KG1 (cell line): ENCODE data around the gene SHLD1.
"Not testable (repeated sequence)": the region's sequence is repeated elsewhere in the genome, so short reads cannot be mapped to it uniquely, and the experiment has no call there.

Experiments
- DNase-seq: peaks from one replicate; lab custom pipeline; 2025; lab: John Stamatoyannopoulos, UW

Gene SHLD1

DNA sequence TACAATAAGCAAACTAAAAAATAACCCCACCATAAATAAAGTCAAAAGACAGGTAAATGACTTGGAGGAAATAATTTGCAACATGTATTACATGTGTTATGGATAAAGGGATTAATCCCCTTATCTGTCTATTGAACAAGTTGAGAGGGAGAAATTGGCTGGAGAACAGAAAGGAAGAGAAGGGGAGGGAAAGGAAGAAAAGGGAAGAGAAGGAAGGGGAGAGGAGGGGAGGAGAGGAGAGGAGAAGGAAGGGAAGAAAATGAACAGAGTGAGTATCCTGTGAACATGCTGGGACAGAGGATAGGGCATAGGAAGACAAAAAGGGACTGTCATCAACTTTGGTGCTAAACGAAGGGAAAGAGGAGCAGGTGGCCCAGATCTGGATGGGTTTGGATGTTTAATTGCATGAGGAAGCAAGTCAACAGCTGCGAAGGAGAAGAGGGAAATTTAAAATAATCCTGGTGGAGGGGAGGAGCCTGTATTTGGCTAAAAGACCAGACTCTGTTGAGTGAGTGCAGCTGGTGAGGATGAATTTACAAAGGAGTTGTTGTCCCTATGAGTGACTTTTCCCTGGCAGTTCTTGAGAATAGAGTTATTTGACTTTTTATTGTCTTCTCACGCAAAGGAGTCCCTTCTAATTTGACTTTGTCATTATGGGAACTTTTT is 14.2 kb upstream of the SHLD1 start:
- no peak for DNase-seq

DNA sequence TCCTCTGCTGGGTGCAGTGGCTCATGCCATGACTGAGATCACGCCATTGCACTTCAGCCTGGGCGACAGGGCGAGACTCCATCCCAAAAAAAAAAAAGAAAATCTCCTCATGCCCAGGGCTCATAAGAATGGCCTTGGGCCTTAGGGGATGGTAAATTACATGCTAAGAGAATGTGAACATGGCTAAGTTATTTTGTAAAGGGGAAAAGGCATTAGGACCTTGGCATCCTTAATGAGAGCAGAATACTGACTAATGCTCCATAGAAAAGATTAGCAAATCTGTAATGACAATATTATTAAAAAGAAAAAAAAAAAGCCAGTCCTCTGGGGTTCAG is 12.6 kb upstream of the SHLD1 start:
- DNase-seq, result no peak

DNA sequence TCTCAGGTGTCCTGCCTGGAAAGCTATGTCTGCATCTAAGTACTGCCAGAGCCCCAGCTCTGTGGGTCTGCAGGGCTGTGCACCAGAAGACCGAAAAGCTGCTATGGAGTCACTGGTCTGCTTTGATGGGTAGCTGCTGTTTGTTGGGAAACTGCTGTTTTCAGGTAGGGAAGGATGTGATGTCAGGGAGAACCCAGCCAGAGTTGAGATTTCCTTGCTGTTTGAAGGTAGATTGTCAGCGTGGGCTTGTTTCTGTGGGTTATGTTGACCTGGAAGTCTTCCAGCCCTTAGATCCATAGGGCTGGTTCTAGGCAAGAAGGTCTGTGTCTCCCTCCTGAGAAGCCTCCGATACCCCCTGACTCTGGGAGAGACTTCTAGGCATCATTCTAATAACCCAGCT is 12.2 kb upstream of the SHLD1 start:
- DNase-seq, result no peak

DNA sequence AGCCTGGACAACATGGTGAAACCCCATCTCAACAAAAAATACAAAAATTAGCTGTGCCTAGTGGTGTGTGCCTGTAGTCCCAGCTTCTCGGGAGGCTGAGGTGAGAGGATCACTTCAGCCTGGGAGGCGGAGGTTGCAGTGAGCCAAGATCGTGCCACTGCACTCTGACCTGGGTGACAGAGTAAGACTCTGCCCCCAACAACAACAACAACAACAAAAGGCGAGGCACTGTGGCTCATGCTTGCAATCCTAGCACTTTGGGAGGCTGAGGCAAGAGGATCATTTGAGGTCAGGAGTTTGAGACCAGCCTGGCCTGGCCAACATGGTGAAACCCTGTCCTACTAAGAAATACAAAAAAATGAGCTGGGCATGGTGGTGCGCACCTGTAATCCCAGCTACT is 9.6 kb upstream of the SHLD1 start:
- DNase-seq, result not testable (repeated sequence)

DNA sequence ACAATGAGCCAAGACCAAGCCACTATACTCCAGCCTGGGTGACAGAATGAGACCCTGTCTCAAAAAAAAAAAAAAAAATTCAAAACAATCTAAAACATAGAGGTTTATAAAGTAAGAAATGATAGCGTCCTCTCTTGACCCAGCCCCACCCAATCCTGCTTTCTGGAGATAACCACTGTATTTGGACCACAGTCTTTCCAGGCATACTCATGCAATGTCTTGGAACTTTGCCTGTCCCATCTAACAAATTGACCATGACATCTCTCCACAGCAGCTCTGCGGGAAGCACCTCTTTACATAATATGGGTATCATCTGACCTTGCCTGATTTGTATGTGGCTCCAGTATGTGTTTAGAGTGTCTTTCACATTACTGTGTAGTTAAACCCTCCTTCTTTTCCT is 9.1 kb upstream of the SHLD1 start:
- DNase-seq, result no peak

DNA sequence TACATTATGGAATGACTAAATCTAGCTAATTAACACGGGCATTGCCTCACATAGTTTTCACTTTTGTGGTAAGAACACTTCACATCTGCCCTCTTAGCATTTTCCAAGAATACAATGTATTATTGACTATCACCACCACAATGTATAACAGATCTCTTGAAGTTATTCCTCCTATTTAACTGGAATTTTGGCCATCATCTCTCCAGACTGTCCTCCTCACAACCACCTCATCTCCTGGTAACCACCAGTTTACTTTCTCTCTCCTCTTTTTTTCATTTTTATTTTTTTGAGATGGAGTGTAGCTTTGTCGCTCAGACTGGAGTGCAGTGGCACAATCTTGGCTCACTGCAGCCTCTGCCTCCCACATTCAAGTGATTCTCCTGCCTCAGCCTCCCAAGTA is 8.2 kb upstream of the SHLD1 start:
- no peak for DNase-seq

DNA sequence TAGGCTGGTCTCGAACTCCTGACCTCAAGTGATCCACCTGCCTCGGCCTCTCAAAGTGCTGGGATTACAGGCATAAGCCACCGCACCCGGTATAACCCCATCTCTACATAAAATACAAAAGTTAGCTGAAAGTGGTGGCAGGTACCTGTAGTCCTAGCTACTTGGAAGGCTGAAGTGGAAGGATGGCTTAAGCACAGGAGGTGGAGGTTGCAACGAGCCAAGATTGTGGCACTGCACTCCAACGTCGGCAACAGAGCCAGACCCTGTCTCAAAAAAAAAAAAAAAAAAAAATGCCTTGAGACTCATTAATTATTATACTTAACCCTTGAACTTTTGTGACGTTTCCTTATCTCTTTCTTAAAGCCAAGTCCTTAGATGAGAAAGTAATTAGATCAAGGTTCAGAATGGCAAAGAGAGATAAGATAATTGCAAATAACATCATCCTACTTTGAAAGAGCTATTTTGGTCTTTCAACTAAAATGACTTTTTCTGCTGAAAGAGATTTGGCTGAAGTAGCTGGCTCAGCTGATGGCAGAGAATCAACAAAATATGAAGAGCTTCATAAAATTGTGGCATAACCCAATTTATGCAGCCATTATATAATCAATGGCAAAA is 4.7 kb upstream of the SHLD1 start:
- no peak for DNase-seq

DNA sequence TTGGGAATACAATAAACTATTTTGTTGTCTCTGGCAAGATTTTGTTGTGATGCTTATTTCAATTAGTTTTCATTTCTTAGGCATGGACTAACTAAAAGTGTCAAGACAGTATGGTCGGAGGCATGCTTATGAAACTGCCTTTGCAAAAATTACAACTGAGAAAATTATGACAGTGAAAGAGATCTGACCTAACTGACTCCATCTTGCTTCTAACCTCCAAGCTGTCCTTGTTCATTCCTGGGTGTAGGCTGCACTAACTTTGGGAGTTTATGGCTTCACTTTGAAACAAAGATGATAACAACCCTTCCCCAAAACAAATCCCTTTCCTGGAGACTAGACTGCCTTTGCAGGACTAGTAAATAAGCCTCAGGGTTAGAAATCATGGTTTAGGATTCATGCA is 4.1 kb upstream of the SHLD1 start:
- no peak for DNase-seq

DNA sequence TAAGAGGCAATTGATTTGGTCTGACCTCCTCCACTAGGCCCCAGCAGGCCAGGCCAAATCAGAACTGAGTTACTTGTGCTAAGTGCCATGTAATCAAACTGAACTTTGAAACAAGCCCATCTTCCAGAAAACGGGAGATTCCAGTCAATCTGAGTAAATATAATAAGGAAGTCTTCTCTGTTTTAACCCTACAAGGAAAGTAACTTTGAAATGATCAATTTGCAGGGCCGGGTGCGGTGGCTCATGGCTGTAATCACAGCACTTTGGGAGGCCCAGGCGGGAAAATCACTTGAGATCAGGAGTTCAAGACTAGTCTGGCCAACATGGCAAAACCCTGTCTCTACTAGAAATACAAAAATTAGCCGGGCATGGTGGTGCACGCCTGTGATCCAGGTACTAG is 2.0 kb upstream of the SHLD1 start:
- no peak for DNase-seq

DNA sequence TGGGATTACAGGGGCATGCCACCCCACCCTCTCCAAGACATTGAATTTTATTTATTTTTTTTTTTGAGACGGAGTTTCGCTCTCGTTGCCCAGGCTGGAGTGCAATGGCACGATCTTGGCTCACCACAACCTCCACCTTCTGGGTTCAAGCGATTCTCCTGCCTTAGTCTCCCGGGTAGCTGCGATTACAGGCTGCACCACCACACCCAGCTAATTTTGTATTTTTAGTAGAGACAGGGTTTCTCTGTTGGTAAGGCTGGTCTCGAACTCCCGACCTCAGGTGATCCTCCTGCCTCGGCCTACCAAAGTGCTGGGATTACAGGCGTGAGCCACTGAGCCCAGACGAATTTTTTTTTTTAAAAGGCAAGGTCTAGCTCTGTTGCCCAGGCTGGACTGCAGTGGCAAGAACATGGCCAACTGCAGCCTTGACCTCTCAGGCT is 669 bp upstream of the SHLD1 start:
- not testable (repeated sequence) for DNase-seq

DNA sequence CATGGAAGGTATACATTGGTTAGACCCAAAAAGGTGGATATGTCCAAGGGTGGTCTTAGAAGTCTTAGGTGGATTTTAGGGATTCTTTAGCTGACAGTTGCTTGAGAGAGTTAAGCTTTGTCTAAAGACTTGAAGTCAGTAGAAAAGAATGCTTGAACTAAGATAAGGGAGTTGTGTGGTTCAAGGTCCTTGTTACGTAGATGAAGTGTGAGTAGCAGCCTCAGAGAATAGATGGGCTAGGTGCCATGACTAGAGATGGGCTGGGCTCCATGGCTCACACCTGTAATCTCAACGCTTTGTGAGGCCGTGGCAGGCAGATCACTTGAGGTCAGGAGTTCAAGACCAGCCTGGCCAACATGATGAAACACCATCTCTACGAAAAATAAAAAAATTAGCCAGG is 1.7 kb downstream of the SHLD1 start:
- no peak for DNase-seq

DNA sequence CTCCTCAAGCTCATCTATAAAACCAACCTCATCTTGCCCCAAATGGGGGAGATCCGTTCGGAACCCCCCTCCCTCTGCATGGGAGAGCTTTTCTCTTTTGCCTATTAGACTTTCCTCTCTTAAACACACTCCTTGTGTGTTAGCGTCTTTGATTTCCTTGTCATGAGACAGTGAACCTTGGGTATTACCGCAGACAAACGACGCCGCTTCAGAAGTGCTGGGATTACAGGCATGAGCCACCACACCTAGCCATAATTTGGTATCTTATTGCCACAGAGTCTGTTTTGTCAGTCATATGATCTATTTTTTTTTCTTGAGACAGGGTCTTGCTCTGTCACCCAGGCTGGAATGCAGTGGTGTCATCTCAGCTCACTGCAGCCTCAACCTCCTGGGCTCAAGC is 3.6 kb downstream of the SHLD1 start:
- DNase-seq, result no peak

DNA sequence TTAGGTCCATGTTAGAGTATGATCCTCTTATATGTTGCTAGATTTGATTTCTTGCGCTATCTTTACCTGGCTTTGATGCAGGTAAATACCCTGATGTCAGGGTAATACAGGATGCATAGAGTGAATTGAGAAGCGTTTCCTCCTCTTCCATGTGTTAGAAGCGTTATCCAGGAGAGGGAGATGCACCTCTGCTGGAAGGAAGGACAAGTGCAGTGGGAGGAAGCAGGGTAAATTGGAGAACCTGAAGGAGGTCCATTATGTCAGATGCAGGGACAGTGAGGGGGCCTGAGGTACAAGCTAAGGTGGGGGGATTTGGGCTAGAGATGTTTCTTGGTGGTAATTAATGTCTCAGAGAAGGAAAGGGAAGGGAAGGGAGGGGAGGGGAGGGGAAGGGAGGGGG is 7.7 kb downstream of the SHLD1 start:
- no peak for DNase-seq

DNA sequence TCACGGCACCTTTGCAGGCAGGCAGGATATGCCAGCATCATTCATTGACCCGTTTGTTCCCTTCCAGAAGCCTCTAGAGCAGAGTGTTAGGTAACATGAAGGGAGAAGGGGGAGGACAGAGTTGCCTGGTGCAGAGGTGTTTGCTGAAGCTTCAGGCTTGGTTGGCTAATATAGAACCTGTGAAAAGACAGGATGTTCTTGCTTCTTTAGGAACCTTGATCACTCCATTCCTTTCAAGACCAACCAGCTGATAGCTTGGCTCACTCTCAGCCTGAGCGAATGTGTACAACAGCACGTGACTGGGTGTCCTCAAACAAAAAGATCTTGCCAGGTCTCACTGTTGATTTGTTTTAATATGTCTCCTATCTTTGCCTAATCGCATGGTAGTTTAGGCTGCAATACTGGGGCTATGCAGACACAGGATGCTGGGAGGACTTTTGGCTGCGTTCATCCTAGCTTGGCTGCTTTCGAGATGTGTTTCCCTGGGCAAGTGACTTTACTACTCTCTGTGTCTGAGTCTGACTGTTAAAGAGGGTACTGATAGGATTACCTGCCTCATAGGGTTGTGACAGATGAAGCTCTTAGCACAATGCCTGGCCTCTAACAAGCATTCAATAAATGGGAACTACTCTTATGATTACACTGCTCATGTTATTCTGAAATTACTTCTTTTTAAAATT is 16.0 kb downstream of the SHLD1 start:
- no peak for DNase-seq

DNA sequence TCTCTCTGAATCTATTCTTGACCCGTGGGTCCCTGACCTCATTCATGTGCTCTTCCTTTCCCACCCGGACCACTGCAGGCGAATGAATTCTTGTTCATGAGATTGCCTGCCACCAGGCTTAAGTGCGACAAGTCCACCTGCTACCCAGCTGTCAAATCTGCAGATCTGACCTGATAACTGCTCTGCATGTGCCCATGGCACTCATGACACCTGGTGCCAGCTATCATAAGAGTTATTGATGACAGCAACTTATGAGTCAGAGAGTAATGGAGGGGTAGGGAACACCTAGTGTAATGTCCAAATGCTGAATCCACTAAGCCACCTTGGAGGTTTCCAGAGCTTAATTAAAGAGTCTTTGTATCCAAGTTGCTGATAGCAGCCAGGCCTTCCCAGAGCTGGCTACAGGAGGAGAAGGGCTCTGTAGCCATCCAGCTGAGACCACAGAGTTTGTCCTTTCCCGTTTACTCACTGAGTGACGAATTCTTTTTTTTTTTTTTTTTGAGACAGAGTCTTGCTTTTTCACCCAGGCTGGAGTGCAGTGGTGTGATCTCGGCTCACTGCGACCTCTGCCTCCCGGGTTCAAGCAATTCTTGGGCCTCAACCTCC is 17.4 kb downstream of the SHLD1 start:
- DNase-seq, result no peak

DNA sequence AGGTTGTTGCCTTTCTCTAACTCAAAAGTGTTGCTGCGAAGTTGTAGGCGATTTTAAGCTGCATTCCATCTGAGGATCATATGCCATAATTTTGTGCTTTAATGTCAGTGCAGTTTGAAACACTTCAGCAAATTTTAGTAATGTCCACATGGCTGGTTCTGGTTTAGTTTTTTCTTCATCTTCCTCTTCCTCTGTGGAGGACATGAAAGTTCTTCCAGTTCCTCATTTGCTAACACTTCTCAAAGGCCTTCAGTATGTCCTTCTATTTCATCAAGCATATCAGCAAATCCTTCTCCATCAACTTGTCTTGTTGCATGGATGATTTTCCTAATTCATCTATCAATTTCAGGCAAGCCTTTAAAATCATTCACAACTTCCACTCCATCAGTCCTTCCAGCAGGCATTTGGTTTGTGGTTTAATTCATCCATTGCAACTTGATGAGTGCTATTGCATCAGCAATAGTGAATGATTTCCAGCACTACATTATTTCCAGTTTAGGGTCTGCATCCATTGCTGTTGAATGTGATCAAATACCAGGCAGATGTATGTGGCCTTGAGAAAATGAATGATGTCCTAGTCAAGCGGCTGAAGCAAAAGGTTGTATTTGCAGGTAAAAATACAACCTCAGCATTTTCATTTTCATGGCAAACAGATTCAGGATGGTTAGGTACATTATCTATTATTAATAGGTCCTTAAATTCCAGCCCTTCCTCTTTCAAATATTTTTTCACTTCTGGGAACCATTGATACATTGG is 20.2 kb downstream of the SHLD1 start:
- peak; percentile 6 for DNase-seq

DNA sequence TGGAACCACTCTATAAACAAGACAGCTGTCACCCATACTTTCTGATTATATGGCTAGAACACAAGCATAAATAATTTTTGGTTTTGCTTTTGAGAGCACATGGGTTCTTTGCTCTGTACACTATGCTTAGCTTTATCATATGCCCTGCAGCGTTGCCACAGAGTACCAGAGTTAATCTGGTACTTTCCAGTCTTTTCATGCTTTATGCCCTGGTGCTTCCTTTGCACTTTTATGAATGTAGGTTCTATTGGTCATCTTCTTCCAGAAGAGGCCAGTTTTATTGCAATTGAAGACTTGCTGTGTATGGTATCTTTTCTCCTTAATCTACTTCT is 20.8 kb downstream of the SHLD1 start:
- no peak for DNase-seq

DNA sequence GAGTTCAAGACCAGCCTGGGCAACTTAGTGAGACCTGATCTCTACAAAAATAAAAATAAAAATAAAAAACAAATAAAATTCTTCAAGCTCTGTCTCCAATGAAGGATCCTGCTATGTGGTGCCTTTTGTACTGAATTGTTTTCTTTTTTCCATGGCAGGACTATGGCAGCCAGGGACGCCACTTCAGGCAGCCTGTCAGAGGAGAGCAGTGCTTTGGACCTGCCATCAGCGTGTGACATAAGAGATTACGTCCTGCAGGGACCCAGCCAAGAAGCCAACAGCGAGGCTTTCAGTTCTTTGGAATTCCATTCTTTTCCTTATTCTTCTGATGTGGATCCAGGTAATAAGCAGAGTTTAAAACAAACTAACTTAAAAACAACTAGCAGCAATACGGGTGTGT is 22.5 kb downstream of the SHLD1 start:
- DNase-seq, result no peak

DNA sequence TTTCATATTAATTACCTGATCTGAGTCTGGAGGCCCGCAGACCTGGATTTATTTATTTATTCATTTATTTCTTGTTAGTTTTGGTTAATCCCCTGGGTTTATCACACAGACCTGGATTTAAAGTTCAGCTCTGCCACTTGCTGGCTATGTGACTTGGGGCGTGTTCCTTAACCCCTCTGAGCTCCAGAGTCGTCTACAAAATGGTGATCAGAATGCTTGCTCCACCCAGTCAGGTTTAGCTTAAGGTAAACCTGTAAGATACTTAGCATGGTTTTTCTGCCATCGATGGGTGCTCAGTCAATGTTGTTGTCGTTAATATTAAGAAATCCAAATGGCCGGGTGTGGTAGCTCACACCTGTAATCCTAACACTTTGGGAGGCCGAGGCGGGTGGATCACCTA is 23.4 kb downstream of the SHLD1 start:
- DNase-seq, result no peak

DNA sequence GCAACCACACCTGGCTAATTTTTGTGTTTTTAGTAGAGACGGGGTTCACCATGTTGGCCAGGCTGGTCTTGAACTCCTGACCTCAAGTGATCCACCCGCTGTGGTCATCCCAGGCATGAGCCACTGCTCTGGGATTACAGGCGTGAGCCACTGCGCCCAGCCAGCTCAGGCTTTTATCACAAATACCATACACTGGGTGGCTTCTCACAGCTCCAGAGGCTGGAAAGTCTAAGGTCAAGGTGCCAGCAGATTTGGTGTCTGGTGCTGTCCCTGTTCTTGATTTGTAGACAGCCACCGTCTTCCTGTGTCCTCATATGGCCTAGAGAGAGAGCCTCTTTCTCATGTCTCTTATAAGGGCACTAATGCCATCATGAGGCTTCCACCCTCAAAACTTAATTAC is 25.9 kb downstream of the SHLD1 start:
- no peak for DNase-seq

DNA sequence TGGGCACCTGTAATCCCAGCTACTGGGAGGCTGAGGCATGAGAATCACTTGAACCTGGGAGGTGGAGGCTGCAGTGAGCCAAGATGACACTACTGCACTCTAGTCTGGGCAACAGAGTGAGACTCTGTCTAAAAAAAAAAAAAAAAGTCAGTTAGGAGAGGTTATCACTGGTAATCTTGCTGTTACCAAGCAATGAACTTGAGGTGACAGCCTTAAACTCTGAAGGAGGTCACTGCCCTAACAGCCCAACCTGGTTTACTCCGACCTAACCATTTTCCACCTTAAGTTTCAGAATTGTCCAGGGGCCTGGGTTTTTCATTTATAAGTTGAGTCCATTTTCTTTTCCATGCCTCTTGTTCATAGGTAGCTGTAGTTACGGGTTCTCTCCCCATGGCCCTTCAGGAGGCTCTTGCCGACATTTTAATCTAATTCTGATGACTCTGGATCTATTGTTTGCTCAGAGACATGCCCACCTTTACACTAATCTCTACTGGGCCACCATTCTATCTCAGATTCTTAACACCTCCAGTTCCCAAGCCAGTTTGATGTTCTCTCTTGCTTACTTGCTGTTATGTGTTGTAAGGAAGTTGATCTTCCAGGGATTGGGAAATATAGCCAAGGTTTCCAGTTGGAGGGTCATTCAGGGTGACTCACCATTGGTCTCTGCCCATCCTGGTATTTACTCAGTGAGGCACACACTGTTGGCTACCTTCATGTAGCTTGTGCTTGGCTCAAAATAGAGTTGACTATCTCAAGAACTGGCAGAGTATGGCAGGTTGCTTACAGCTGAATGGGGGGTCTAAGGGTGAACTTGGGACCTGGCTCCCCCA is 29.1 kb downstream of the SHLD1 start:
- no peak for DNase-seq

DNA sequence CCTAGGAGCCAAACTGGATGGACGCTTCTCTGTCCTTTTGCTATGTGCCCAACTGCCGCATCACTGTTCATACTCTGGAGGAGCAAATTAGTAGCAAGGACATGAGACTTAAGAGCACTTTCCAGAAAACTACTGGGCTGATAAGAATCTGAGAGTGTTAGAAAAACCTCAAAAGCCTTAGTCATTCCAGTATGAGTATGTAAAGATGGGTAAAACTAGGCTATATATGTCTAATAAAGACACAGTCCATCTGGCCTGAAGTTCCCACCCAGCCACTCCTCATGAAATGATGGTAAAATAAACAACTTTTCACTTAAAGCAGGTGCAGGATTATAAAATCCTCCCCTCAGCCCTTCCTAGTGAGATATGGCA is 30.6 kb downstream of the SHLD1 start:
- DNase-seq, result no peak
